IMR-90 (cell line): ENCODE results near the gene MRGPRE.

Experiments
- CEBPB ChIP-seq: IDR thresholded peaks from 2 replicates; pipeline ENCODE4 v1.6.1; 2012; ENCODE audit warnings: low read depth, low read length, improper control_type of control experiment
- CHD1 ChIP-seq: IDR thresholded peaks from 2 replicates; pipeline ENCODE4 v1.6.1; 2012; ENCODE audit warnings: low read depth, low read length, improper control_type of control experiment
- CTCF ChIP-seq: conservative IDR thresholded peaks from 2 replicates; pipeline ENCODE4 v1.5.1; 2012; ENCODE audit warnings: mild to moderate bottlenecking, low read depth, low read length, improper control_type of control experiment
- MXI1 ChIP-seq: IDR thresholded peaks from 2 replicates; pipeline ENCODE4 v1.6.1; 2012; ENCODE audit warnings: low read depth, mild to moderate bottlenecking, low read length, moderate library complexity, borderline replicate concordance
- POLR2A ChIP-seq: IDR thresholded peaks from 2 replicates; pipeline ENCODE4 v1.6.1; 2012; ENCODE audit warnings: mild to moderate bottlenecking, low read depth, low read length
- RCOR1 ChIP-seq: IDR thresholded peaks from 2 replicates; pipeline ENCODE4 v1.6.1; 2012; ENCODE audit warnings: mild to moderate bottlenecking, low read length, improper control_type of control experiment; ENCODE audit not compliant: insufficient replicate concordance
- RFX5 ChIP-seq: IDR thresholded peaks from 2 replicates; pipeline ENCODE4 v1.8.0; 2012; ENCODE audit warnings: low read depth, mild to moderate bottlenecking, low read length, moderate library complexity
- SMC3 ChIP-seq: fragments of 150-350 bp; IDR thresholded peaks from 2 replicates; pipeline ENCODE4 v1.6.1; 2016; ENCODE audit warnings: low read depth, mild to moderate bottlenecking, antibody characterized with exemption, low read length, moderate library complexity

DNA sequence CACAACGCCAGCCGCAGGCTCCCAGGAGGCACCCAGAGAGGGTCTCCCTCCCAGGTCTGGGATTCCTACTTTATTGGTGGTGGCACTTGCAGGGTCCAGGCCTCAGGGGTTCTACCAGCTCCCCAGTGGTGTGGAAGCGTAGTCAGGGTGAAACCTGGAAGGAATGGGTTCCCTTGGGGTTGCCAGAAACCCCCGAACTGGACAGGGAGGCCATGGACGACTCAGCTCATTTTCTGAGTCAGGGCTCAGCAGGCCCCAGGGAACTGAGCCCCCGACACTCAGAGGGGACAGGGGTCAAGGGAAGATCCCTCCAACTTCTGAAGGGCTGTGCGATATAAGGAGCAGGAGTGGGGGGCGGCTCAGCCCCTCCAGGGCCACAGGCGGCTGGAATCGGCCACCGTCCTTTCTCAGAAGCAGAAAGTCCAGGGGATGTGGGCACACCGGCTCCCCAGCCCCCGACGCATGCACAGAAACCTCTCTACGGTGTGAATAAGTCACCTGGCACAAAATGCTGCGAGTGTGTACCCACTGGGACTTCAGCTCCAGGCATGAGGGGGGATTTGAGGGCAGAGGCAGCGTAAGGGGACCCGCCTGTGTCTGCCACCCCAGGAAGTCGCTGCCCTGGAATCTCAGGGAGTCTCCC is 38.7 kb downstream of the MRGPRE start:
- no peak for TF ChIP-seq CTCF
- TF ChIP-seq POLR2A, result no peak
- no peak for TF ChIP-seq RCOR1
- TF ChIP-seq CEBPB, result no peak
- no peak for TF ChIP-seq MXI1
- no peak for TF ChIP-seq SMC3
- no peak for TF ChIP-seq RFX5
- TF ChIP-seq CHD1, result no peak
